ENCODE data around the gene ASCL5. TPM values are rescaled to one million over a fixed set of nuclear protein-coding genes. Genes with fewer than 3 reads are reported as not detected.

Gene ASCL5
- total and polyA plus RNA-seq, 10 of the 15 experiments (the other 5 are each of a cell fraction or from before 2014, with no cell fraction given), result 0.04 TPM; not detected in 9

DNA sequence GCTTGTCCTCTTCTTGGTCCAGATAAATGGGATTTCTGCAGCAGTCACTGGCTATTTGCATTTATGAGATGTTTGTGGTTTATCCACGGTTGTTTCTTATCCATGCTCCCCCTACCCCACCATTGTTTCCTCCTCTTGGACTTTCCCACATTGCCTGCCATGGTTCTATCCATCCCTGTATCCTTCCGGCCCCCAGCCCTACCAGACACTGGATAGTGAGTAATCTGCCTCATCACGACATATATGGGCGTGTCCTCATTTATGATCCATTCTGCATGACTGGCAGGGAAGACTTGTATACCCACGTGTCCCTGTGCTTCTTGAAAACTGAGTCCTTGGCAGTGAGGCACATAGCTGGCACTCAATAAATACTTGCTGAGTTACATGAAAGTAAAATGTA, 54.8 kb downstream of the ASCL5 start:
- Histone ChIP-seq H3K36me3 (ENCODE audit: control insufficient read depth in 2 of 2, insufficient read depth in 2 of 2, low read length in 1 of 2) (no peaks in the 10 kb centered on the region), H3K4me2 (ENCODE audit: control insufficient read depth, insufficient read depth) (no peak overlapping the region), H3K79me2 (ENCODE audit: control insufficient read depth, insufficient read depth, low read length) (no peaks in the 10 kb centered on the region), H3K4me3 (no peak overlapping the region), H4K20me1 (ENCODE audit: control insufficient read depth, insufficient read depth) (no peaks in the 10 kb centered on the region), H3K9ac (ENCODE audit: control insufficient read depth, insufficient read depth, low read length) (no peak overlapping the region), H2AFZ (ENCODE audit: control insufficient read depth, low read depth, low read length) (no peak overlapping the region), H3K9me3 (replicated peaks; ENCODE audit: control insufficient read depth, insufficient read depth, low read length) (no peaks in the 10 kb centered on the region), H3K27me3 (replicated peaks in 1 of 2; ENCODE audit: control insufficient read depth in 2 of 2, insufficient read depth in 2 of 2, low read length in 1 of 2) (peaks cover 2 to 8% of the 10 kb centered on the region in 2 experiments), H3K4me1 (ENCODE audit: control insufficient read depth, insufficient read depth, low read length) (no peaks in the 10 kb centered on the region), H3K27ac (ENCODE audit: control insufficient read depth, insufficient read depth) (no peak overlapping the region)
- in situ Hi-C loops (cut with MboI) (no loop called here), intact Hi-C loops (cut with micrococcal nuclease; ENCODE audit: unreplicated experiment) (no loop called here)
- BruUV-seq (replicated peaks), result no TSS peak
- DNase-seq (ENCODE audit: low read depth, low spot score) (no peak), FAIRE-seq (no peak), ATAC-seq (no peak)
- ChIA-PET RAD21 (ENCODE audit: unreplicated experiment) (interaction anchor here (0.5 to 1.5 kb wide), 2 partner anchors 93 to 537 kb away, joined by 3 to 5 read pairs; no protein-coding TSS in a partner anchor), SMC1A (ENCODE audit: uncharacterized antibody, unreplicated experiment) (no interaction called here), CTCF (interaction anchor here (1.0 to 1.4 kb wide), 5 partner anchors 11 to 101 kb away, joined by 3 read pairs; no protein-coding TSS in a partner anchor), POLR2A (no interaction called here)
- no peak for TF ChIP-seq MTA2 (IDR thresholded peaks at IDR 0.05; ENCODE audit: low read depth)
- TF ChIP-seq HDGF (IDR thresholded peaks at IDR 0.05), result no peak
- no peak for TF ChIP-seq MYC (IDR thresholded peaks at IDR 0.05; ENCODE audit: insufficient read depth, insufficient read length, insufficient replicate concordance, low read length, severe bottlenecking)
- TF ChIP-seq, protein P1, sequence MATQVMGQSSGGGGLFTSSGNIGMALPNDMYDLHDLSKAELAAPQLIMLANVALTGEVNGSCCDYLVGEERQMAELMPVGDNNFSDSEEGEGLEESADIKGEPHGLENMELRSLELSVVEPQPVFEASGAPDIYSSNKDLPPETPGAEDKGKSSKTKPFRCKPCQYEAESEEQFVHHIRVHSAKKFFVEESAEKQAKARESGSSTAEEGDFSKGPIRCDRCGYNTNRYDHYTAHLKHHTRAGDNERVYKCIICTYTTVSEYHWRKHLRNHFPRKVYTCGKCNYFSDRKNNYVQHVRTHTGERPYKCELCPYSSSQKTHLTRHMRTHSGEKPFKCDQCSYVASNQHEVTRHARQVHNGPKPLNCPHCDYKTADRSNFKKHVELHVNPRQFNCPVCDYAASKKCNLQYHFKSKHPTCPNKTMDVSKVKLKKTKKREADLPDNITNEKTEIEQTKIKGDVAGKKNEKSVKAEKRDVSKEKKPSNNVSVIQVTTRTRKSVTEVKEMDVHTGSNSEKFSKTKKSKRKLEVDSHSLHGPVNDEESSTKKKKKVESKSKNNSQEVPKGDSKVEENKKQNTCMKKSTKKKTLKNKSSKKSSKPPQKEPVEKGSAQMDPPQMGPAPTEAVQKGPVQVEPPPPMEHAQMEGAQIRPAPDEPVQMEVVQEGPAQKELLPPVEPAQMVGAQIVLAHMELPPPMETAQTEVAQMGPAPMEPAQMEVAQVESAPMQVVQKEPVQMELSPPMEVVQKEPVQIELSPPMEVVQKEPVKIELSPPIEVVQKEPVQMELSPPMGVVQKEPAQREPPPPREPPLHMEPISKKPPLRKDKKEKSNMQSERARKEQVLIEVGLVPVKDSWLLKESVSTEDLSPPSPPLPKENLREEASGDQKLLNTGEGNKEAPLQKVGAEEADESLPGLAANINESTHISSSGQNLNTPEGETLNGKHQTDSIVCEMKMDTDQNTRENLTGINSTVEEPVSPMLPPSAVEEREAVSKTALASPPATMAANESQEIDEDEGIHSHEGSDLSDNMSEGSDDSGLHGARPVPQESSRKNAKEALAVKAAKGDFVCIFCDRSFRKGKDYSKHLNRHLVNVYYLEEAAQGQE (IDR thresholded peaks at IDR 0.05; ENCODE audit: low read depth, low read length), result no peak
- no peak for TF ChIP-seq CHD2 (IDR thresholded peaks at IDR 0.05; ENCODE audit: borderline replicate concordance, low read depth, low read length)
- WGBS (ENCODE audit: insufficient coverage, insufficient replicate concordance, low lambda C conversion rate, missing lambda C conversion rate), result 25% methylated on average over 5 of the region's 5 CpGs
